Measurements from ENCODE around the gene ACOX1.

Gene ACOX1

DNA sequence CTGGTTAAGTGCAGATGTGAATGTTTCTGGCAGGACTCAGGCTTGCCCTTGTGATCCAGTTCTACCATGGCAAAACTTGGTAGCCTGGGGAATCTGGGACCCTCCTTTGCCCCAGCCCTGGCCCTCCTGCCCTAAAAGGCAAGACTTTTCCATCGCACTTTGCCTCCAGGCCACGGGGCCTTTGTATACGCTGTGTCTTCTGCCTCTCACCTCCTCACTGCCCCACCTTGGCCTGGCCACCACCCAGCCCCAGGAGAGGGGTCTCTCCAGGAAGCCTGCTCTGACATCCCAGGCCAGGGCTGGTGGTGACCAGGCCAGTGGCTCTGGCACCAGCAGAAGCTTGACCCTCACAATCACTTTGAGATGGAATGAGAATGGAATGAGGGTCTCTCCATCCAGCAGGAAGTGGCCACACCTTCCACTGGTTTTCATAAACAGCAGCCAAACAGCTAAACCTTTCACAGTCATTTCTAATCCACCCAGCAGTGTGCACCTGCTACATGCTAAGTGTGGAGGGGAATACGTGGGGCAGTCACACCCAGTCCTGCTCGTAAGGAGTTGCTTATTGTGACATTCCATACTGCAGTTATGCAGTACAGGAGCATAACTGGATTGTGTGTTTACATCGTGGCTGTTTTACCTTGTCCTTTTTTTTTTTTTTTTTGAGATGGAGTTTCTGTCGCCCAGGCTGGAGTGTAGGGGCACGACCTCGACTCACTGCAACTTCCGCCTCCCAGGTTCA is 72.7 kb downstream of the ACOX1 start:
- Histone ChIP-seq H3K4me3 (ENCODE audit: low read depth, low read length) (no peak overlapping the region), H3K9me3 (ENCODE audit: control insufficient read depth, insufficient read depth, low read depth, low read length) (no peaks in the 10 kb centered on the region), H3K27ac (ENCODE audit: extremely low read depth, low read depth, low read length) (no peak overlapping the region), H3K4me1 (ENCODE audit: control insufficient read depth, insufficient read depth, low read length) (peaks cover 8% of the 10 kb centered on the region), H3K36me3 (ENCODE audit: control insufficient read depth in 2 of 2, insufficient read depth in 1 of 2, low read length in 2 of 2) (peaks cover 22 to 41% of the 10 kb centered on the region in 2 experiments)
- ChIA-PET CTCF (interaction anchor here (0.6 to 11.4 kb wide), 12 partner anchors 9 to 1554 kb away, joined by 3 to 224 read pairs (median 6); partner anchors contain the start of gene CDK3), POLR2A (interaction anchor here (0.7 kb wide), 1 partner anchor 95 kb away, joined by 6 read pairs; no protein-coding TSS in a partner anchor)
- TF ChIP-seq MYNN (tag by site-specific recombination; IDR thresholded peaks at IDR 0.05; ENCODE audit: borderline replicate concordance) (no peak), REPIN1 (tag by site-specific recombination; IDR thresholded peaks at IDR 0.05; ENCODE audit: low read depth) (no peak), ZNF600 (tag by site-specific recombination; IDR thresholded peaks at IDR 0.05) (peak; percentile 94), ZNF623 (tag by site-specific recombination; IDR thresholded peaks at IDR 0.05) (peak; percentile 95)

DNA sequence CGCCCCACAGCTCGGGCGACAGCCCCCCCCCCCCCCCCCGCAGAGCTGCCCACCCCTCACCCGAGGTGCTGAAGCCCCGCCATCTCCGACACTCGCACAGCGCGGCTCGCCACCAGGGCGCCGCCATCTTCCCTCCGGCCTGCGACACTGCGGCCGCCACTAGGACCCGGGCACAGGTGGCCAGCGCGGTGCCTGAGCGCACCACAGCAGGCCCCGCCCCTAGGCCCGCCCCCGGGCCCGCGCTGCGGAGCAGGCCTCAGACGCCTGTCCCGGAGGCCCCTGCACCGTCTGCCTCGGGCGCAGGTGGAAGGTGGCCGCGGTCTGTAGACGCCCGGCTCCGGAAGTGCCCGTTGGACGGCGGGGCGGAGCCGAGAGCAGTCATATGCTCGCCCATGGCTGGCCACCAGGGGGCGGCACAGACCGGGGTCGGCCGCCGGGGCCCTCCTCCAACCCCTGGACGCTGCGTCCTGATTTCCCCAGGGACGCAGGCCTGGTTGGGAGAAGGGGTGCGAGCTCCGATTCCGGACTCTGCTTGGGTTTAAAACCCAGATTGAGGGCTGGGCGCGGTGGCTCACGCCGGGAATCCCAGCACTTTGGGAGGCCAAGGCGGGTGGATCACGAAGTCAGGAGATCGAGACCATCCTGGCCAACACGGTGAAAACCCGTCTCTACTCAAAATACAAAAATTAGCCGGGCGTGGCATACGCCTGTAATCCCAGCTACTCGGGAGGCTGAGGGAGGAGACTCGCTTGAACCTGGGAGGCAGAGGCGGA is 74.0 kb downstream of the ACOX1 start, which contains the start of gene MRPL38:
Gene MRPL38 (minus strand): TSS at position 136 of the 773 bp plus-strand sequence. CDS start 9 bp downstream, at position 127.
- Histone ChIP-seq H3K36me3 (ENCODE audit: control insufficient read depth in 2 of 2, insufficient read depth in 1 of 2, low read length in 2 of 2) (peaks cover 27 to 44% of the 10 kb centered on the region in 2 experiments), H3K4me1 (ENCODE audit: control insufficient read depth, insufficient read depth, low read length) (peaks cover 8% of the 10 kb centered on the region), H3K9me3 (ENCODE audit: control insufficient read depth, insufficient read depth, low read depth, low read length) (no peaks in the 10 kb centered on the region), H3K4me3 (ENCODE audit: low read depth, low read length) (peak within 1 kb of the TSS; percentile 92), H3K27ac (ENCODE audit: extremely low read depth, low read depth, low read length) (peak within 1 kb of the TSS; percentile 87)
- POLR2A ChIA-PET = interaction anchor here (0.6 to 2.0 kb wide), 20 partner anchors 8 to 382 kb away, joined by 3 to 23 read pairs (median 4); partner anchors contain the start of genes ACOX1, CDK3, FBF1 and TEN1
- CTCF ChIA-PET = interaction anchor here (0.6 to 11.4 kb wide), 29 partner anchors 9 to 1027 kb away, joined by 3 to 224 read pairs (median 5); partner anchors contain the start of genes CDK3, ITGB4, TRIM47 and TRIM65
- TF ChIP-seq, protein P1, sequence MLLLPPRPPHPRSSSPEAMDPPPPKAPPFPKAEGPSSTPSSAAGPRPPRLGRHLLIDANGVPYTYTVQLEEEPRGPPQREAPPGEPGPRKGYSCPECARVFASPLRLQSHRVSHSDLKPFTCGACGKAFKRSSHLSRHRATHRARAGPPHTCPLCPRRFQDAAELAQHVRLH (tag by site-specific recombination; IDR thresholded peaks at IDR 0.05) = no peak
- TF ChIP-seq PRDM1 (tag by site-specific recombination; IDR thresholded peaks at IDR 0.05) (no peak), IKZF3 (tag by site-specific recombination; IDR thresholded peaks at IDR 0.05) (peak; percentile 98), ZBTB8A (tag by site-specific recombination; IDR thresholded peaks at IDR 0.05) (peak; percentile 100), GLI2 (tag by site-specific recombination; IDR thresholded peaks at IDR 0.05; ENCODE audit: borderline replicate concordance, low read depth) (no peak), ZNF133 (tag by site-specific recombination; IDR thresholded peaks at IDR 0.05) (no peak), ZNF24 (tag by site-specific recombination; IDR thresholded peaks at IDR 0.05) (peak; percentile 76), ZBTB20 (tag by site-specific recombination; IDR thresholded peaks at IDR 0.05) (peak; percentile 88), ZNF138 (tag by site-specific recombination; IDR thresholded peaks at IDR 0.05; ENCODE audit: borderline replicate concordance) (no peak), ZNF501 (tag by site-specific recombination; IDR thresholded peaks at IDR 0.05) (peak; percentile 86), ZBTB7A (tag by site-specific recombination; IDR thresholded peaks at IDR 0.05; ENCODE audit: low read depth) (peak; percentile 89), ZNF335 (tag by site-specific recombination; conservative IDR thresholded peaks at IDR 0.05) (peak; percentile 91), ZNF146 (tag by site-specific recombination; IDR thresholded peaks at IDR 0.05) (no peak), ZNF350 (tag by site-specific recombination; IDR thresholded peaks at IDR 0.05) (no peak), SALL2 (tag by site-specific recombination; IDR thresholded peaks at IDR 0.05; ENCODE audit: borderline replicate concordance) (no peak), ZNF184 (tag by site-specific recombination; IDR thresholded peaks at IDR 0.05) (peak; percentile 64; the same call in 1 of the 2 replicates), ZNF777 (tag by site-specific recombination; IDR thresholded peaks at IDR 0.05; ENCODE audit: borderline replicate concordance) (0 out of 2 replicates have a peak, but pooled peaks have one; percentile 32)
- TF ChIP-seq, protein P2, sequence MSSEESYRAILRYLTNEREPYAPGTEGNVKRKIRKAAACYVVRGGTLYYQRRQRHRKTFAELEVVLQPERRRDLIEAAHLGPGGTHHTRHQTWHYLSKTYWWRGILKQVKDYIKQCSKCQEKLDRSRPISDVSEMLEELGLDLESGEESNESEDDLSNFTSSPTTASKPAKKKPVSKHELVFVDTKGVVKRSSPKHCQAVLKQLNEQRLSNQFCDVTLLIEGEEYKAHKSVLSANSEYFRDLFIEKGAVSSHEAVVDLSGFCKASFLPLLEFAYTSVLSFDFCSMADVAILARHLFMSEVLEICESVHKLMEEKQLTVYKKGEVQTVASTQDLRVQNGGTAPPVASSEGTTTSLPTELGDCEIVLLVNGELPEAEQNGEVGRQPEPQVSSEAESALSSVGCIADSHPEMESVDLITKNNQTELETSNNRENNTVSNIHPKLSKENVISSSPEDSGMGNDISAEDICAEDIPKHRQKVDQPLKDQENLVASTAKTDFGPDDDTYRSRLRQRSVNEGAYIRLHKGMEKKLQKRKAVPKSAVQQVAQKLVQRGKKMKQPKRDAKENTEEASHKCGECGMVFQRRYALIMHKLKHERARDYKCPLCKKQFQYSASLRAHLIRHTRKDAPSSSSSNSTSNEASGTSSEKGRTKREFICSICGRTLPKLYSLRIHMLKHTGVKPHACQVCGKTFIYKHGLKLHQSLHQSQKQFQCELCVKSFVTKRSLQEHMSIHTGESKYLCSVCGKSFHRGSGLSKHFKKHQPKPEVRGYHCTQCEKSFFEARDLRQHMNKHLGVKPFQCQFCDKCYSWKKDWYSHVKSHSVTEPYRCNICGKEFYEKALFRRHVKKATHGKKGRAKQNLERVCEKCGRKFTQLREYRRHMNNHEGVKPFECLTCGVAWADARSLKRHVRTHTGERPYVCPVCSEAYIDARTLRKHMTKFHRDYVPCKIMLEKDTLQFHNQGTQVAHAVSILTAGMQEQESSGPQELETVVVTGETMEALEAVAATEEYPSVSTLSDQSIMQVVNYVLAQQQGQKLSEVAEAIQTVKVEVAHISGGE (tag by site-specific recombination; conservative IDR thresholded peaks at IDR 0.05; ENCODE audit: low read depth) = peak; percentile 82
- TF ChIP-seq, protein P3, sequence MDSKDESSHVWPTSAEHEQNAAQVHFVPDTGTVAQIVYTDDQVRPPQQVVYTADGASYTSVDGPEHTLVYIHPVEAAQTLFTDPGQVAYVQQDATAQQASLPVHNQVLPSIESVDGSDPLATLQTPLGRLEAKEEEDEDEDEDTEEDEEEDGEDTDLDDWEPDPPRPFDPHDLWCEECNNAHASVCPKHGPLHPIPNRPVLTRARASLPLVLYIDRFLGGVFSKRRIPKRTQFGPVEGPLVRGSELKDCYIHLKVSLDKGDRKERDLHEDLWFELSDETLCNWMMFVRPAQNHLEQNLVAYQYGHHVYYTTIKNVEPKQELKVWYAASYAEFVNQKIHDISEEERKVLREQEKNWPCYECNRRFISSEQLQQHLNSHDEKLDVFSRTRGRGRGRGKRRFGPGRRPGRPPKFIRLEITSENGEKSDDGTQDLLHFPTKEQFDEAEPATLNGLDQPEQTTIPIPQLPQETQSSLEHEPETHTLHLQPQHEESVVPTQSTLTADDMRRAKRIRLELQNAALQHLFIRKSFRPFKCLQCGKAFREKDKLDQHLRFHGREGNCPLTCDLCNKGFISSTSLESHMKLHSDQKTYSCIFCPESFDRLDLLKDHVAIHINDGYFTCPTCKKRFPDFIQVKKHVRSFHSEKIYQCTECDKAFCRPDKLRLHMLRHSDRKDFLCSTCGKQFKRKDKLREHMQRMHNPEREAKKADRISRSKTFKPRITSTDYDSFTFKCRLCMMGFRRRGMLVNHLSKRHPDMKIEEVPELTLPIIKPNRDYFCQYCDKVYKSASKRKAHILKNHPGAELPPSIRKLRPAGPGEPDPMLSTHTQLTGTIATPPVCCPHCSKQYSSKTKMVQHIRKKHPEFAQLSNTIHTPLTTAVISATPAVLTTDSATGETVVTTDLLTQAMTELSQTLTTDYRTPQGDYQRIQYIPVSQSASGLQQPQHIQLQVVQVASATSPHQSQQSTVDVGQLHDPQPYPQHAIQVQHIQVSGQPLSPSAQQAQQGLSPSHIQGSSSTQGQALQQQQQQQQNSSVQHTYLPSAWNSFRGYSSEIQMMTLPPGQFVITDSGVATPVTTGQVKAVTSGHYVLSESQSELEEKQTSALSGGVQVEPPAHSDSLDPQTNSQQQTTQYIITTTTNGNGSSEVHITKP (tag by site-specific recombination; IDR thresholded peaks at IDR 0.05) = peak; percentile 69
- TF ChIP-seq, protein P4, sequence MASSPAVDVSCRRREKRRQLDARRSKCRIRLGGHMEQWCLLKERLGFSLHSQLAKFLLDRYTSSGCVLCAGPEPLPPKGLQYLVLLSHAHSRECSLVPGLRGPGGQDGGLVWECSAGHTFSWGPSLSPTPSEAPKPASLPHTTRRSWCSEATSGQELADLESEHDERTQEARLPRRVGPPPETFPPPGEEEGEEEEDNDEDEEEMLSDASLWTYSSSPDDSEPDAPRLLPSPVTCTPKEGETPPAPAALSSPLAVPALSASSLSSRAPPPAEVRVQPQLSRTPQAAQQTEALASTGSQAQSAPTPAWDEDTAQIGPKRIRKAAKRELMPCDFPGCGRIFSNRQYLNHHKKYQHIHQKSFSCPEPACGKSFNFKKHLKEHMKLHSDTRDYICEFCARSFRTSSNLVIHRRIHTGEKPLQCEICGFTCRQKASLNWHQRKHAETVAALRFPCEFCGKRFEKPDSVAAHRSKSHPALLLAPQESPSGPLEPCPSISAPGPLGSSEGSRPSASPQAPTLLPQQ (tag by site-specific recombination; IDR thresholded peaks at IDR 0.05) = no peak; the same call in none of the 2 replicates

Data from HEK293 (cell line).